GM12874 (cell line): Measurements from ENCODE around the gene PAOX.

Source experiments
- TF ChIP-seq, protein P1 (sequence below): IDR thresholded peaks from 2 replicates; pipeline ENCODE4 v1.5.1; 2011; ENCODE audit warnings: low read depth, mild to moderate bottlenecking, control low read depth, low read length, moderate library complexity; ENCODE audit not compliant: insufficient read depth

The PAOX gene

DNA sequence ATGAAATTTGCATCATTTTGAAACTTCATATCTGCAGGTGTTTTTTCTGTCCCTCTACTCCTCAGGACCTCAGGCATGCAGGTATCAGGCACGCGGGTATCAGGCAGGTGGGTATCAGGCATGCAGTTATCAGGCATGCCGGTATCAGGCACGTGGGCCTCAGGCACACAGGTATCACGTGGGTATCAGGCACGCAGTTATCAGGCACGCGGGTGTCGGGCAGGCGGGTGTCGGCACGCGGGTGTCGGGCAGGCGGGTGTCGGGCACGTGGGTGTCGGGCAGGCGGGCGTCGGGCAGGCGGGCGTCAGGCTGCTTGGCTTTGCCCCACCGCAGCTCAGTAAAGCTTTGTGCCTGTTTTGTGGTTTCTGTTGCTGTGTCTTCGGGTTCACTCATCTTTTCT lies 36.7 kb downstream of the PAOX start:
- TF ChIP-seq, protein P1, sequence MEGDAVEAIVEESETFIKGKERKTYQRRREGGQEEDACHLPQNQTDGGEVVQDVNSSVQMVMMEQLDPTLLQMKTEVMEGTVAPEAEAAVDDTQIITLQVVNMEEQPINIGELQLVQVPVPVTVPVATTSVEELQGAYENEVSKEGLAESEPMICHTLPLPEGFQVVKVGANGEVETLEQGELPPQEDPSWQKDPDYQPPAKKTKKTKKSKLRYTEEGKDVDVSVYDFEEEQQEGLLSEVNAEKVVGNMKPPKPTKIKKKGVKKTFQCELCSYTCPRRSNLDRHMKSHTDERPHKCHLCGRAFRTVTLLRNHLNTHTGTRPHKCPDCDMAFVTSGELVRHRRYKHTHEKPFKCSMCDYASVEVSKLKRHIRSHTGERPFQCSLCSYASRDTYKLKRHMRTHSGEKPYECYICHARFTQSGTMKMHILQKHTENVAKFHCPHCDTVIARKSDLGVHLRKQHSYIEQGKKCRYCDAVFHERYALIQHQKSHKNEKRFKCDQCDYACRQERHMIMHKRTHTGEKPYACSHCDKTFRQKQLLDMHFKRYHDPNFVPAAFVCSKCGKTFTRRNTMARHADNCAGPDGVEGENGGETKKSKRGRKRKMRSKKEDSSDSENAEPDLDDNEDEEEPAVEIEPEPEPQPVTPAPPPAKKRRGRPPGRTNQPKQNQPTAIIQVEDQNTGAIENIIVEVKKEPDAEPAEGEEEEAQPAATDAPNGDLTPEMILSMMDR = no peak

DNA sequence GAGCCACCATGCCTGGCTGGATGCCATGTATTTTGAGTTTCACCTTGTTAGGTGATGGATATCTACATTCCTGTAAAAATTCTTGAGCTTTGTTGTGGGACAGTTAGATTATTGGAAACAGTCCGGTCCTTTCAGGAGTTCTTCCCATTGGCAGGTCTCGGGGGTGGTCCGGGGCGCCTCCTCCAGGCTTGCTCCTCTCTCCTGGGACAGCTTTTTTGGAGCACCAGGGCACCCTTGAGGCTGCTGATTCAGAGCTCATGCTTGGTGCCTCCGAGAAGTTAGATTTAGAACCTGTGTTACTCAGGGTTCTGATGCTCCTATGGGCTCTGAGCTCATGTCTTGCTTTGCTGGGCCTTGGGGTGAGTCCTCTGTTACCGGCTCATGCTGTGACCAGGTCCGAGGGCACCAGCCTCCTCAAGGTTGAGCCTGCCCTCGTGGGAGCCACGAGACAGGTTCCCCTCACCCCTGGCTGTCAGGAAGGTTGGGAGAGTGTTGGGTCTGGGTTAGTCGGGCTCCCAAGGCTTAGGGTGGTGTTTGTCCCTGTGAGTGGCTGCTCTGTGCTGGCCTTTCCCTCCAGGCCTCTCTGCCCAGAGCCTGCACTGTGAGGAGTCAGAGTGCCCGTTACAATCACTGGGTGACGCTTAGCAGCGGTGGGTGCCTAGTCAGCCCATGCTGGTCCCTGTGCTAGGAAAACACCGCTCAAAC lies 39.4 kb downstream of the PAOX start:
- TF ChIP-seq, protein P1 = no peak

DNA sequence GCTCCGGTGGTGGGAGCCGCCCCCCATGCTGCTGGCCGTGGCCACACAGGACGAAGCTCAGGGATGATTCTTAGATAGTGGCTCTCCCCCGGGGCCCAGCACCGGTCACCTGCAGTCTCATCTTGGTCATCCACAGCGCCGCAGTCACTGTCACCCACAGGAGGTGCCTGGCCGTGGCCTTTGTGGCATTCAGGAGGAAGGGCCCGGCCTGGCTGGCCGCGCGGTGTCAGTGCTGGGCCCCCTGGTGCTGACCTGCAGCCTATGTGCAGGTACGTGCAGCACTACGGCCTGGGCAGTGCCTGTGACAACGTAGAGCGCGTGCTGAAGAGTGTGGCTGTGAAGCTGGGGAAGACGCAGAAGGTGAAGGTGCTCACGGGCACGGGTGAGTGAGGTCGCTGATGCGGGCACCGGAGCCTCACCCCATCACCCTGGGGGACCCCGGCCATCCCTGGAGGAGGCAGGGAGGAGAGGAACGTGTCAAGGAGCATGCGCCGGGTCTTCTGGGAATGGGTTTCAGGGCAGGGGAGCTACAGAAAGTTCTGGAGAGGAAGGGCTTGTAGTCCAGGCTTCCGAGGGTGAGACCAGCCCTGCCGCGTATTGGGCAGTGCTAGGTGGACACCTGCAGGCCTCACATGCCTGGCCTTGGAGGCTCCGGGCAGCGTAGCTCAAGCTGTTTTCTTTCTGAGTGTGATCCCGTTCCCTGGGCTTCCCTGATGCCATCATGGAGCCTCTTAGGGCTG lies 40.3 kb downstream of the PAOX start:
- TF ChIP-seq, protein P1 = no peak

DNA sequence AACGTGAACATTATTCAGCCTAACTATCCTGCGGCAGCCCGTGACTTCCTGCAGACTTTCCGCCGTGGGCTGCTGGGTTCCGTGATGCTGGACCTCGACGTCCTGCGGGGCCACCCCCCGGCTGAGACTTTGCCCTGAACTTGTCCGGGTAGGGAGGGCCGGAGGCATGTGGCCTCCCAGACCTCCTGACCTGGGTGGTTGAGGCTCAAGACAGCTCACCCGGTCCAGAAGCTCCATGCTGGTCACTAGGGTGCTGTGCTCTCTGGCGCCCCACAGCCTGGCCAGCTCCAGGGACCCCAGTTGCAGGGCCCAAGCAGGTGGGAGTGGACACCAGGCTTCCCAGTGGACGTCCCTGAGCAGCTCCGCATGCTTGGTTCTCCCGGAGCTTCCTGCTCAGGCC lies 41.0 kb downstream of the PAOX start:
- TF ChIP-seq, protein P1 = no peak

DNA sequence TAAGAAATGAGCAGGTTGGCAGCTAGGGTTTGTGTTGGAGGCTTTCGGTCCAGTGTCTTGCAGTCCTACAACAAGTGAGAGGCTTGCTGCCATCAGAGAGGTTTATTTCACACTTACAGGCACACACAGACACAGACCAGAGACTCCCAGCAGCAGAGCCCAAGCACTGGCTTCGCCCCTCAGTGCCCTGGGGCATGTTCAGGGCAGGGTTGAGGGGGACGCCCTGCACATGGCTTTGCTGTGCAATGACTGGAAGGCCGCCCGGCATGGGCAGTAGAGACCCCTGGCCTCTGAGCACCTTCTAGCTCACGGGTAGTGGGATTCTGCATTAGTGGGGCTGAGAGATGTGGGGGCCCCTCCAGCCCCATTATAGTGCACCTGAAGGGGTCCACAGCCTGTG lies 41.5 kb downstream of the PAOX start:
- TF ChIP-seq, protein P1 = no peak

DNA sequence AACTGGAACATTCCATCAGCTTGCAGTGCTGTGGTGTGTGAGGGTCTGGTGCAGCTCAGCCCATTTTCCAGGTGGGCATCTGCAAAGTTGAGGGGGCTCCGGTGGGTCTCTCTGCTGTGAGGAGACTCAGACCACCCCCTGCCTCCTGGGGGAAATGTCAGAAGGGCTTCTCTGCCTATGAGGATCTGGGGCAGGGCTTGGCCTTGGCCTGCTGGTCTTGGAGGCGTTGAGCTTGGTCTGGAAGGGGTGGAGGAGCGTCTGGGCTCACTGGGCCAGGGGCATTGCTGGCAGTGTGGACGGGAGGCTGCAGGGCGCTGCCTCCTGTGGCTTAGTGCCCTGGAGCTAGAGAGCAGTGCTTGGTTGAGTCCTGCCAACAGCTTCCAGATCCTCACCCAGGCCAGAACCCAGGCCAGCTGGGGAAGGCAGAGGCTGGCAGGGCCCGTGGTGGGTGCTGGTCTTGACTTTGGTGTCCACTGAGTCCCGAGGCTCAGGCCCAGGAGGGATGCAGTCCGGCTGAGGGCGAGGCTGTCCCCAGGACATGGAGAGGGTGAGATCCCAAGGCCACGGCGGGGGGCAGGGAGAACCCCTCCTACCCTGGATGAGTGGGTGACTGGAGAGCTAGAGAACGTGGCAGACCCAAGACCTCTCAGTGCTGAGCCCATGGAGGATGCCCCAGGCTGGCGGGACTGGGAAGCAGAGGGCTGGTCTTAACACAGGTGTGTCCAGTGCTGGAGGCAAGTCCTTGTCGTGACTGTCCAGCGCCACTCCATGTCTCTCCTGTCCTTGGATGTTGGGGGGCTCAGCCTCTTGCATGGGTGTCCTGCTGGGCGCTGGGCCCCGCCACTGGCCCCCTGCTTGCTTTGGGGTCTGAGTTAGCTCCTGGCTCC lies 42.5 kb downstream of the PAOX start:
- TF ChIP-seq, protein P1 = no peak

DNA sequence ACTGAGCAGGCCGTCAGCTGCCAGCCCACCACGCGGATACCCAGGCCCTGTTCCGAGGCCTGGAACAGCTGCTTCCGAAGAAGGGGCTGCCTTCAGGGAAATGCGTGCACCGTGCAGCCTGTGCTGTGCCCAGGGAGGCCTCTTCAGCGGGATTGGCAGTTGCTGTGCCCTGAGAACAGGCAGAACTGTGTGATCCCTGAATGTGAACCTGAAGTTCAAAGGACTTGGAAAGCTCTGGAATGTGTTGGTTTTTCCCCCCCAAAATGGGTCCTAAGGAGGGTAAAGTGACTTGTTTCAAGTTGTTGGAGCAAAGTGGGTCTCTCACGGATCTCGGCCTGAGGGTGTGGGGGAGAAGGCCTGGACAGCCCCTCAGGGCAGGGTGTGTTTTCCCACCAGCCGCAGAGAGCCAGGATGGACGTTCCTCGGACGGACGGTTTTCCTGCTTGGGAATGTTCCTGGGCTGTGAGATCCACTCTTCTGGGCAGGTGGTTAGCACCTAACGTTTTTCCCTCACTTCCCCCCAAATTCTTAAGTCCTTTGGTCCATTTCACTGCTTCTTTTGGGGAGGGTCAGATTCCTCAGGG lies 43.3 kb downstream of the PAOX start:
- TF ChIP-seq, protein P1 = no peak
